IMR-90 (cell line): ENCODE results near the gene ATP8B2. TPM values are rescaled to one million over a fixed set of nuclear protein-coding genes. Genes with fewer than 3 reads are reported as not detected.

Experiments used
- ATAC-seq: fragments of 200-7000 bp; cut with Tn5 transposase; 2 replicates; pipeline ENCODE4 v1.9.1; 2020; ENCODE audit warnings: low read depth, mild to moderate bottlenecking, moderate library complexity
- BruUV-seq: library from RNA; stranded (reverse); fragments of 400-500 nt; replicated peaks from 2 replicates; lab custom pipeline; 2021; lab: Mats Ljungman, UMichigan
- CTCF ChIA-PET: fragments of 300-600 bp; formaldehyde crosslinking; extraction: SDS; loops from one replicate; lab custom pipeline; 2021; ENCODE audit warnings: antibody characterized with exemption; lab: Yijun Ruan, JAX
- POLR2A ChIA-PET: fragments of 300-600 bp; sonication (Branson Sonifier 250); formaldehyde crosslinking; loops from one replicate; lab custom pipeline; 2022; ENCODE audit warnings: antibody characterized with exemption; ENCODE audit not compliant: unreplicated experiment; lab: Charles Lee
- DNase-seq: peaks from one replicate; pipeline ENCODE4 v3.0.0; 2013
- H2AFZ ChIP-seq: replicated peaks from 2 replicates; pipeline ENCODE3; 2013; ENCODE audit warnings: low read length, mild to moderate bottlenecking; ENCODE audit not compliant: poor library complexity
- H2AK5ac ChIP-seq: 2 replicates; pipeline ENCODE4 v1.6.1; 2013; ENCODE audit warnings: low read depth, low read length, inconsistent platforms
- H2AK9ac ChIP-seq: replicated peaks from 2 replicates; pipeline ENCODE3; 2013; ENCODE audit warnings: mild to moderate bottlenecking, low read depth, low read length, moderate library complexity; ENCODE audit not compliant: poor library complexity
- H2BK120ac ChIP-seq: 2 replicates; pipeline ENCODE4 v1.6.1; 2013; ENCODE audit warnings: low read depth, low read length, inconsistent platforms
- H2BK15ac ChIP-seq: 3 replicates; pipeline ENCODE4 v1.6.1; 2013; ENCODE audit warnings: low read depth, low read length, inconsistent platforms
- H2BK20ac ChIP-seq: 2 replicates; pipeline ENCODE4 v1.6.1; 2013; ENCODE audit warnings: low read depth, mild to moderate bottlenecking, inconsistent platforms, low read length, moderate library complexity
- H2BK5ac ChIP-seq: 2 replicates; pipeline ENCODE4 v1.6.1; 2013; ENCODE audit warnings: mild to moderate bottlenecking, low read depth, low read length, inconsistent platforms; ENCODE audit not compliant: poor library complexity, severe bottlenecking
- H3K14ac ChIP-seq: replicated peaks from 2 replicates; pipeline ENCODE4 v1.6.1; 2013; ENCODE audit warnings: low read depth, low read length, inconsistent platforms
- H3K18ac ChIP-seq: 2 replicates; pipeline ENCODE4 v1.6.1; 2013; ENCODE audit warnings: low read depth, low read length, control low read depth
- H3K23ac ChIP-seq: 2 replicates; pipeline ENCODE4 v1.6.1; 2013; ENCODE audit warnings: low read depth, low read length, inconsistent platforms
- H3K27ac ChIP-seq: 2 replicates; pipeline ENCODE4 v1.5.1; 2013; ENCODE audit warnings: mild to moderate bottlenecking, control low read depth, low read length; ENCODE audit not compliant: insufficient read depth
- H3K27me3 ChIP-seq: 2 replicates; pipeline ENCODE4 v1.6.1; 2013; ENCODE audit warnings: low read length; ENCODE audit not compliant: control insufficient read depth, insufficient read depth
- H3K36me3 ChIP-seq: 2 replicates; pipeline ENCODE4 v1.6.1; 2013; ENCODE audit warnings: low read length, mixed read lengths; ENCODE audit not compliant: control insufficient read depth, insufficient read depth
- H3K4ac ChIP-seq: 2 replicates; pipeline ENCODE4 v1.6.1; 2013; ENCODE audit warnings: low read depth, low read length, inconsistent platforms
- H3K4me1 ChIP-seq: 2 replicates; pipeline ENCODE4 v1.6.1; 2013; ENCODE audit warnings: low read length, mixed read lengths; ENCODE audit not compliant: control insufficient read depth, insufficient read depth
- H3K4me2 ChIP-seq: 2 replicates; pipeline ENCODE4 v1.6.1; 2013; ENCODE audit warnings: low read depth, mild to moderate bottlenecking, control low read depth, low read length, moderate library complexity
- H3K4me3 ChIP-seq: 2 replicates; pipeline ENCODE4 v1.5.1; 2013; ENCODE audit warnings: low read depth, mild to moderate bottlenecking, control low read depth, low read length, moderate library complexity; ENCODE audit not compliant: insufficient read depth
- H3K56ac ChIP-seq: 2 replicates; pipeline ENCODE4 v1.6.1; 2013; ENCODE audit warnings: low read length, inconsistent platforms; ENCODE audit not compliant: insufficient read depth; ENCODE audit errors: extremely low read depth
- H3K79me1 ChIP-seq, 2 experiments: 2 replicates each; pipeline ENCODE4 v1.6.1; 2013; ENCODE audit warnings: low read length in 2 of 2, inconsistent platforms in 1 of 2, low read depth in 1 of 2
- H3K9ac ChIP-seq: 2 replicates; pipeline ENCODE4 v1.6.1; 2013; ENCODE audit warnings: low read depth, low read length, control low read depth
- H3K9me1 ChIP-seq: 2 replicates; pipeline ENCODE4 v1.6.1; 2013; ENCODE audit warnings: low read length, inconsistent platforms; ENCODE audit not compliant: insufficient read depth
- H3K9me3 ChIP-seq: 2 replicates; pipeline ENCODE4 v1.6.1; 2013; ENCODE audit warnings: low read length; ENCODE audit not compliant: control insufficient read depth, insufficient read depth
- H4K20me1 ChIP-seq: 2 replicates; pipeline ENCODE4 v1.6.1; 2013; ENCODE audit warnings: low read length, inconsistent platforms; ENCODE audit not compliant: insufficient read depth
- H4K5ac ChIP-seq: 2 replicates; pipeline ENCODE4 v1.6.1; 2013; ENCODE audit warnings: mild to moderate bottlenecking, low read depth, low read length, control low read depth
- H4K8ac ChIP-seq, 2 experiments: 2 replicates each; pipeline ENCODE4 v1.6.1; 2013; ENCODE audit warnings: low read depth in 2 of 2, low read length in 2 of 2, control low read depth in 1 of 2, inconsistent platforms in 1 of 2
- H4K91ac ChIP-seq: 2 replicates; pipeline ENCODE4 v1.6.1; 2013; ENCODE audit warnings: low read depth, low read length, inconsistent platforms; ENCODE audit not compliant: insufficient read depth
- BHLHE40 ChIP-seq: fragments of 150-350 bp; IDR thresholded peaks from 2 replicates; pipeline ENCODE4 v1.6.1; 2016; ENCODE audit warnings: mild to moderate bottlenecking, low read depth, low read length
- CEBPB ChIP-seq: IDR thresholded peaks from 2 replicates; pipeline ENCODE4 v1.6.1; 2012; ENCODE audit warnings: low read depth, low read length, improper control_type of control experiment
- CHD1 ChIP-seq: IDR thresholded peaks from 2 replicates; pipeline ENCODE4 v1.6.1; 2012; ENCODE audit warnings: low read depth, low read length, improper control_type of control experiment
- CTCF ChIP-seq: conservative IDR thresholded peaks from 2 replicates; pipeline ENCODE4 v1.5.1; 2012; ENCODE audit warnings: mild to moderate bottlenecking, low read depth, low read length, improper control_type of control experiment
- ELK1 ChIP-seq: fragments of 150-350 bp; IDR thresholded peaks from 2 replicates; pipeline ENCODE4 v1.6.1; 2016; ENCODE audit warnings: low read depth, mild to moderate bottlenecking, low read length, moderate library complexity, borderline replicate concordance
- FOS ChIP-seq: fragments of 150-350 bp; IDR thresholded peaks from 2 replicates; pipeline ENCODE4 v1.6.1; 2016; ENCODE audit warnings: low read depth, low read length
- MAFK ChIP-seq: IDR thresholded peaks from 2 replicates; pipeline ENCODE4 v1.6.1; 2012; ENCODE audit warnings: low read depth, low read length, improper control_type of control experiment
- MAZ ChIP-seq: IDR thresholded peaks from 2 replicates; pipeline ENCODE4 v1.6.1; 2012; ENCODE audit warnings: low read depth, mild to moderate bottlenecking, low read length, improper control_type of control experiment, moderate library complexity, borderline replicate concordance
- MXI1 ChIP-seq: IDR thresholded peaks from 2 replicates; pipeline ENCODE4 v1.6.1; 2012; ENCODE audit warnings: low read depth, mild to moderate bottlenecking, low read length, moderate library complexity, borderline replicate concordance
- NFE2L2 ChIP-seq: fragments of 150-350 bp; IDR thresholded peaks from 2 replicates; pipeline ENCODE4 v1.6.1; 2016; ENCODE audit warnings: low read depth, mild to moderate bottlenecking, low read length
- POLR2A ChIP-seq: IDR thresholded peaks from 2 replicates; pipeline ENCODE4 v1.6.1; 2012; ENCODE audit warnings: mild to moderate bottlenecking, low read depth, low read length
- RAD21 ChIP-seq: IDR thresholded peaks from 2 replicates; pipeline ENCODE4 v1.6.1; 2012; ENCODE audit warnings: low read length, improper control_type of control experiment
- RCOR1 ChIP-seq: IDR thresholded peaks from 2 replicates; pipeline ENCODE4 v1.6.1; 2012; ENCODE audit warnings: mild to moderate bottlenecking, low read length, improper control_type of control experiment; ENCODE audit not compliant: insufficient replicate concordance
- RFX5 ChIP-seq: IDR thresholded peaks from 2 replicates; pipeline ENCODE4 v1.8.0; 2012; ENCODE audit warnings: low read depth, mild to moderate bottlenecking, low read length, moderate library complexity
- SMC3 ChIP-seq: fragments of 150-350 bp; IDR thresholded peaks from 2 replicates; pipeline ENCODE4 v1.6.1; 2016; ENCODE audit warnings: low read depth, mild to moderate bottlenecking, antibody characterized with exemption, low read length, moderate library complexity
- USF2 ChIP-seq: fragments of 150-350 bp; IDR thresholded peaks from 2 replicates; pipeline ENCODE4 v1.6.1; 2017; ENCODE audit warnings: mild to moderate bottlenecking, antibody characterized with exemption, low read length, low read depth
- WGBS, 2 experiments: methylation state at CpG; one replicate each; pipeline versions ENCODE4 v1.1.5 to v1.1.7; 2013; ENCODE audit warnings: missing lambda C conversion rate in 2 of 2; ENCODE audit not compliant: insufficient read length in 1 of 2; ENCODE audit errors: extremely low coverage in 2 of 2; 5-methylcytosine and 5-hydroxymethylcytosine counted together
- dilution Hi-C: fragments of 300-500 bp; cut with HindIII; formaldehyde crosslinking; loops from one replicate; pipeline ENCODE4 v1.14.3; 2018; ENCODE audit warnings: low sequenced_read_pairs; ENCODE audit not compliant: unreplicated experiment
- in situ Hi-C: fragments of 300-500 bp; cut with MboI; formaldehyde crosslinking; loops from 3 replicates; pipeline ENCODE4 v1.14.3; 2019; ENCODE audit warnings: low sequenced_read_pairs, inconsistent platforms, mixed read lengths
- intact Hi-C: fragments of 100-400 bp; cut with micrococcal nuclease; formaldehyde crosslinking; loops from 2 replicates; pipeline ENCODE4 v1.10.0; 2022
- polyA plus RNA-seq, 3 experiments: library from polyadenylated mRNA; depleted of rRNA; stranded (reverse); fragments of >200 nt; gene quantifications; 2 replicates each; pipeline ENCODE4 v1.2.3, GENCODE V29; 2012; ENCODE audit warnings: low replicate concordance in 1 of 3
- total RNA-seq: library from RNA; depleted of rRNA; stranded (reverse); fragments of >200 nt; gene quantifications from 2 replicates; pipeline ENCODE4 v1.2.3, GENCODE V29; 2012

Gene ATP8B2
- total and polyA plus RNA-seq, 2 of the 4 experiments (the other 2 are of a cell fraction), result 79.4 to 91.0 TPM

GRCh38 chr1:154371436-154371835, 46.1 kb downstream of the ATP8B2 start:
- ATAC-seq, result no peak
- ChIA-PET POLR2A (no interaction called here), CTCF (no interaction called here)
- Histone ChIP-seq H3K18ac (no peak overlapping the region), H4K20me1 (no peaks in the 10 kb centered on the region), H2AK9ac (no peak overlapping the region), H3K14ac (no peak overlapping the region), H3K23ac (no peak overlapping the region), H3K4me1 (no peaks in the 10 kb centered on the region), H2BK15ac (no peak overlapping the region), H2BK20ac (no peak overlapping the region), H3K27ac (no peak overlapping the region), H3K9me3 (no peaks in the 10 kb centered on the region), H3K9me1 (no peaks in the 10 kb centered on the region), H3K4me2 (no peak overlapping the region), H2BK120ac (no peak overlapping the region), H4K8ac (no peak overlapping the region), H3K56ac (no peak overlapping the region), H3K79me1 (no peaks in the 10 kb centered on the region), H4K5ac (no peak overlapping the region), H3K9ac (no peak overlapping the region), H3K4me3 (no peak overlapping the region), H2AFZ (no peak overlapping the region), H3K27me3 (no peaks in the 10 kb centered on the region; the same call in 1 of the 2 replicates), H3K36me3 (no peaks in the 10 kb centered on the region), H2BK5ac (no peak overlapping the region), H3K4ac (no peak overlapping the region), H4K91ac (no peak overlapping the region), H2AK5ac (no peak overlapping the region)
- dilution Hi-C loops (no loop called here), in situ Hi-C loops (no loop called here), intact Hi-C loops (no loop called here)
- TF ChIP-seq USF2, result no peak
- no peak for TF ChIP-seq NFE2L2
- TF ChIP-seq RFX5, result no peak
- no peak for TF ChIP-seq FOS
- no peak for TF ChIP-seq RCOR1
- TF ChIP-seq CEBPB, result no peak
- TF ChIP-seq ELK1, result no peak
- no peak for TF ChIP-seq RAD21
- TF ChIP-seq POLR2A, result no peak
- no peak for TF ChIP-seq BHLHE40
- TF ChIP-seq MAZ, result no peak
- no peak for TF ChIP-seq CTCF
- no peak for TF ChIP-seq SMC3
- TF ChIP-seq CHD1, result no peak
- TF ChIP-seq MXI1, result no peak
- no peak for TF ChIP-seq MAFK
- no CpG with 5 or more reads among the region's 6 CpGs for WGBS, 2 experiments
- no peak for DNase-seq
- no TSS peak for BruUV-seq
